ENCODE results near the gene LGR5. TPM values are rescaled to one million over a fixed set of nuclear protein-coding genes. Genes with fewer than 3 reads are reported as not detected.

Gene LGR5
- total RNA-seq, 4 donors from 2014 or later, result 0.11 to 0.71 (median 0.34) TPM

DNA sequence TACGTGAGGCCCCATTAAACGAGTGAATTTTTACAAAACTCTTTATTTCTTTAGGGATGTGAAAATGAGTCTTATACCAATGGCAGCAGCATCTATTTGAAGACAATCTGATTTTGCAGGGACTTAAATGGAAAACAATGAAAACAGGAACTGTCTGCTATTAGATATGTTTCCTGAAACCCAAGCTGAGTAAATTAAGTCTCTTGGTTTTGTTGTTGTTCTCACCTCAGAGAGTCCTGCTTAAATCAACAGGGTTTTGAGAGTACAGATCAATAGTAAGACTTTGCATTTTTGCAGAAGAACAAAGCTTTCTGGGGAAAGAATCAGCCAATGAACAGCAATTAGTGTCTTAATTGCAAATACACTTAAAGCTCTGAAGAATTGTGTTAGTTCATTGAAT is 39.1 kb upstream of the LGR5 start:
- WGBS, 2 donors, result 70 to 74% methylated on average over 2 of the region's 2 CpGs
- intact Hi-C loops (cut with DNase I), result no loop called here

GRCh38 chr12:71405884-71406283 is 33.7 kb upstream of the LGR5 start:
- no peaks in the 10 kb centered on the region for H3K9me3 ChIP-seq
- no peaks in the 10 kb centered on the region for H3K4me1 ChIP-seq
- no peaks in the 10 kb centered on the region for H3K36me3 ChIP-seq
- no peaks in the 10 kb centered on the region for H3K27me3 ChIP-seq
- DNase-seq, result no peak
- H3K4me3 ChIP-seq (replicated peaks in 1 of 3), result no peak overlapping the region
- intact Hi-C loops (cut with DNase I), result no loop called here
- H3K27ac ChIP-seq, result no peak overlapping the region
- TF ChIP-seq, protein P1, sequence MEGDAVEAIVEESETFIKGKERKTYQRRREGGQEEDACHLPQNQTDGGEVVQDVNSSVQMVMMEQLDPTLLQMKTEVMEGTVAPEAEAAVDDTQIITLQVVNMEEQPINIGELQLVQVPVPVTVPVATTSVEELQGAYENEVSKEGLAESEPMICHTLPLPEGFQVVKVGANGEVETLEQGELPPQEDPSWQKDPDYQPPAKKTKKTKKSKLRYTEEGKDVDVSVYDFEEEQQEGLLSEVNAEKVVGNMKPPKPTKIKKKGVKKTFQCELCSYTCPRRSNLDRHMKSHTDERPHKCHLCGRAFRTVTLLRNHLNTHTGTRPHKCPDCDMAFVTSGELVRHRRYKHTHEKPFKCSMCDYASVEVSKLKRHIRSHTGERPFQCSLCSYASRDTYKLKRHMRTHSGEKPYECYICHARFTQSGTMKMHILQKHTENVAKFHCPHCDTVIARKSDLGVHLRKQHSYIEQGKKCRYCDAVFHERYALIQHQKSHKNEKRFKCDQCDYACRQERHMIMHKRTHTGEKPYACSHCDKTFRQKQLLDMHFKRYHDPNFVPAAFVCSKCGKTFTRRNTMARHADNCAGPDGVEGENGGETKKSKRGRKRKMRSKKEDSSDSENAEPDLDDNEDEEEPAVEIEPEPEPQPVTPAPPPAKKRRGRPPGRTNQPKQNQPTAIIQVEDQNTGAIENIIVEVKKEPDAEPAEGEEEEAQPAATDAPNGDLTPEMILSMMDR (IDR thresholded peaks at IDR 0.05), result no peak
- no peak for TF ChIP-seq POLR2A (IDR thresholded peaks at IDR 0.05)
- 84 to 89% methylated on average over 1 of the region's 1 CpG for WGBS, 2 donors

More for the DNA sequence above, 39.1 kb upstream of the LGR5 start:
- Histone ChIP-seq H3K9me3 (no peaks in the 10 kb centered on the region), H3K27ac (no peak overlapping the region), H3K4me3 (replicated peaks in 1 of 3) (no peak overlapping the region), H3K27me3 (no peaks in the 10 kb centered on the region), H3K36me3 (no peaks in the 10 kb centered on the region), H3K4me1 (no peaks in the 10 kb centered on the region)
- no peak for DNase-seq
- TF ChIP-seq POLR2A (IDR thresholded peaks at IDR 0.05), result no peak
- TF ChIP-seq, protein P1 (IDR thresholded peaks at IDR 0.05), result no peak

GRCh38 chr12:71407732-71408131 is 31.9 kb upstream of the LGR5 start:
- Histone ChIP-seq H3K4me1 (no peaks in the 10 kb centered on the region), H3K36me3 (no peaks in the 10 kb centered on the region), H3K27ac (no peak overlapping the region), H3K27me3 (no peaks in the 10 kb centered on the region), H3K4me3 (replicated peaks in 1 of 3) (no peak overlapping the region), H3K9me3 (no peaks in the 10 kb centered on the region)
- intact Hi-C loops (cut with DNase I), result no loop called here
- DNase-seq, result no peak
- WGBS, 2 donors, result 90 to 91% methylated on average over 1 of the region's 1 CpG
- no peak for TF ChIP-seq POLR2A (IDR thresholded peaks at IDR 0.05)
- TF ChIP-seq, protein P1 (IDR thresholded peaks at IDR 0.05), result no peak

GRCh38 chr12:71410844-71411243 is 28.8 kb upstream of the LGR5 start:
- Histone ChIP-seq H3K27me3 (no peaks in the 10 kb centered on the region), H3K4me1 (no peaks in the 10 kb centered on the region), H3K9me3 (no peaks in the 10 kb centered on the region), H3K27ac (no peak overlapping the region), H3K4me3 (replicated peaks in 1 of 3) (no peak overlapping the region), H3K36me3 (no peaks in the 10 kb centered on the region)
- intact Hi-C loops (cut with DNase I), result no loop called here
- DNase-seq, result no peak
- no peak for TF ChIP-seq POLR2A (IDR thresholded peaks at IDR 0.05)
- TF ChIP-seq, protein P1 (IDR thresholded peaks at IDR 0.05), result no peak

DNA sequence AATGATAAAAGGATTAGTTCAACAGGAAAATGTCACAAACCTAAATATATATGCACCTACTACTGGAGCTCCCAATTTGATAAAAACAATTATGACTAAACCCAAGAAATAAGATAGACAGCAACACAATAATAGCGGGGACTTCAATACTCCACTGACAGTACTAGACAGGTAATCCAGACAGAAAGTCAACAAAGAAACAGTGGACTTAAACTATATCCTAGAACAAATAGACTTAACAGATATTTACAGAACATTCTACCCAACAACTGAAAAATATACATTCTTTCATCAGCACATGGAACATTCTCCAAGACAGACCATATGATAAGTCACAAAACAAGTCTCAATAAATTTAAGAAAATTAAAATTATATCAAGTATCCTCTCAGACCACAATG is 28.0 kb upstream of the LGR5 start:
- intact Hi-C loops (cut with DNase I), result no loop called here
- Histone ChIP-seq H3K4me1 (no peaks in the 10 kb centered on the region), H3K4me3 (replicated peaks in 1 of 3) (no peak overlapping the region), H3K27ac (no peak overlapping the region), H3K36me3 (no peaks in the 10 kb centered on the region), H3K9me3 (no peaks in the 10 kb centered on the region), H3K27me3 (no peaks in the 10 kb centered on the region)
- TF ChIP-seq, protein P1 (IDR thresholded peaks at IDR 0.05), result no peak
- no peak for TF ChIP-seq POLR2A (IDR thresholded peaks at IDR 0.05)
- WGBS, 2 donors, result 95 to 96% methylated on average over 1 of the region's 1 CpG
- DNase-seq, result no peak

All from thyroid gland (tissue), 4 donors.